ENCODE results near the gene CLEC18B.
"Not testable (repeated sequence)": the region's sequence is repeated elsewhere in the genome, so short reads cannot be mapped to it uniquely, and the experiment has no call there.

CLEC18B gene

GRCh38 chr16:74413485-74413884, 7.8 kb downstream of the CLEC18B start:
- H3K27me3 ChIP-seq (ENCODE audit: insufficient read depth, low read length); H3K9me3 ChIP-seq (ENCODE audit: insufficient read depth, low read depth, low read length); H3K9ac ChIP-seq (ENCODE audit: low read depth, low read length); H3K4me1 ChIP-seq (ENCODE audit: insufficient read depth, low read length); H3K27ac ChIP-seq (ENCODE audit: low read depth, low read length); H3K4me3 ChIP-seq (ENCODE audit: low read length); H3K36me3 ChIP-seq (ENCODE audit: insufficient read depth, low read length): not testable (repeated sequence)
- WGBS, result 86% methylated on average over 6 of the region's 9 CpGs

- H3K9me3 ChIP-seq (ENCODE audit: insufficient read depth, low read depth, low read length); H3K27me3 ChIP-seq (ENCODE audit: insufficient read depth, low read length); H3K36me3 ChIP-seq (ENCODE audit: insufficient read depth, low read length); H3K4me1 ChIP-seq (ENCODE audit: insufficient read depth, low read length); H3K4me3 ChIP-seq (ENCODE audit: low read length); H3K27ac ChIP-seq (ENCODE audit: low read depth, low read length); H3K9ac ChIP-seq (ENCODE audit: low read depth, low read length): not testable (repeated sequence)
- 86% methylated on average over 6 of the region's 10 CpGs for WGBS
Observed at GRCh38 chr16:74412775-74413390, 8.4 kb downstream of the CLEC18B start.

GRCh38 chr16:74412138-74412774, 9.0 kb downstream of the CLEC18B start:
- not testable (repeated sequence) for H3K27ac ChIP-seq (ENCODE audit: low read depth, low read length); H3K27me3 ChIP-seq (ENCODE audit: insufficient read depth, low read length); H3K9ac ChIP-seq (ENCODE audit: low read depth, low read length); H3K4me3 ChIP-seq (ENCODE audit: low read length); H3K9me3 ChIP-seq (ENCODE audit: insufficient read depth, low read depth, low read length); H3K36me3 ChIP-seq (ENCODE audit: insufficient read depth, low read length); H3K4me1 ChIP-seq (ENCODE audit: insufficient read depth, low read length)
- 73% methylated on average over 3 of the region's 13 CpGs for WGBS

GRCh38 chr16:74410981-74411380, 10.3 kb downstream of the CLEC18B start:
- not testable (repeated sequence) for H3K27me3 ChIP-seq (ENCODE audit: insufficient read depth, low read length); H3K36me3 ChIP-seq (ENCODE audit: insufficient read depth, low read length); H3K27ac ChIP-seq (ENCODE audit: low read depth, low read length); H3K4me1 ChIP-seq (ENCODE audit: insufficient read depth, low read length); H3K4me3 ChIP-seq (ENCODE audit: low read length); H3K9ac ChIP-seq (ENCODE audit: low read depth, low read length); H3K9me3 ChIP-seq (ENCODE audit: insufficient read depth, low read depth, low read length)
- WGBS, result 97% methylated on average over 6 of the region's 9 CpGs

GRCh38 chr16:74410057-74410957, 11.0 kb downstream of the CLEC18B start:
- H3K9ac ChIP-seq (ENCODE audit: low read depth, low read length); H3K27ac ChIP-seq (ENCODE audit: low read depth, low read length); H3K36me3 ChIP-seq (ENCODE audit: insufficient read depth, low read length); H3K27me3 ChIP-seq (ENCODE audit: insufficient read depth, low read length); H3K4me3 ChIP-seq (ENCODE audit: low read length); H3K4me1 ChIP-seq (ENCODE audit: insufficient read depth, low read length); H3K9me3 ChIP-seq (ENCODE audit: insufficient read depth, low read depth, low read length): not testable (repeated sequence)
- 84% methylated on average over 4 of the region's 18 CpGs for WGBS

GRCh38 chr16:74409185-74409981, 11.9 kb downstream of the CLEC18B start:
- not testable (repeated sequence) for H3K27ac ChIP-seq (ENCODE audit: low read depth, low read length); H3K27me3 ChIP-seq (ENCODE audit: insufficient read depth, low read length); H3K36me3 ChIP-seq (ENCODE audit: insufficient read depth, low read length); H3K9me3 ChIP-seq (ENCODE audit: insufficient read depth, low read depth, low read length); H3K9ac ChIP-seq (ENCODE audit: low read depth, low read length); H3K4me3 ChIP-seq (ENCODE audit: low read length); H3K4me1 ChIP-seq (ENCODE audit: insufficient read depth, low read length)
- WGBS, result 94% methylated on average over 7 of the region's 15 CpGs

DNA sequence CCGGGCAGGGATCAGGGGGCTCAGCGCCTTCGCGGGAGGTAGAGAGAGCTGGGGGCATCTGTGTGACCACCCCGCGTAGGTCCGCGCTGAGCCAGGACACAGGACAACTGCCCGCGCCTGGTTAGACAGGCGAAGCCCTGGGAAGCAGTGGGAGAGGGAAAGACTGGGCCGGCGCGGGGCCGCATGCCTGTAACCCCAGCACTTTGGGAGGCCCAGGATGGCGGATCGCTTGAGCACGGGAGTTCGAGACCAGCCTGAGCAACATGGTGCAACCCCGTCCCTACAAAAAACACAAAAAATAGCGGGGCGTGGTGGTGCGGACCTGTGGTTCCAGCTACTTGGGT, 13.9 kb downstream of the CLEC18B start:
- not testable (repeated sequence) for H3K9ac ChIP-seq (ENCODE audit: low read depth, low read length); H3K27me3 ChIP-seq (ENCODE audit: insufficient read depth, low read length); H3K9me3 ChIP-seq (ENCODE audit: insufficient read depth, low read depth, low read length); H3K36me3 ChIP-seq (ENCODE audit: insufficient read depth, low read length); H3K4me1 ChIP-seq (ENCODE audit: insufficient read depth, low read length); H3K27ac ChIP-seq (ENCODE audit: low read depth, low read length)
- 26% methylated on average over 7 of the region's 23 CpGs for WGBS
- peak overlapping the region; percentile 31 for H3K4me3 ChIP-seq (ENCODE audit: low read length)

- not testable (repeated sequence) for H3K27ac ChIP-seq (ENCODE audit: low read depth, low read length); H3K9me3 ChIP-seq (ENCODE audit: insufficient read depth, low read depth, low read length); H3K4me1 ChIP-seq (ENCODE audit: insufficient read depth, low read length); H3K9ac ChIP-seq (ENCODE audit: low read depth, low read length); H3K27me3 ChIP-seq (ENCODE audit: insufficient read depth, low read length); H3K36me3 ChIP-seq (ENCODE audit: insufficient read depth, low read length)
- 0% methylated on average over 10 of the region's 71 CpGs for WGBS
- peak overlapping the region; percentile 31 for H3K4me3 ChIP-seq (ENCODE audit: low read length)
Observed at GRCh38 chr16:74406600-74407361, 14.5 kb downstream of the CLEC18B start.

GRCh38 chr16:74404148-74404933, 16.9 kb downstream of the CLEC18B start:
- WGBS, result 54% methylated on average over 2 of the region's 14 CpGs
- H3K36me3 ChIP-seq (ENCODE audit: insufficient read depth, low read length); H3K27ac ChIP-seq (ENCODE audit: low read depth, low read length); H3K27me3 ChIP-seq (ENCODE audit: insufficient read depth, low read length); H3K9ac ChIP-seq (ENCODE audit: low read depth, low read length); H3K4me1 ChIP-seq (ENCODE audit: insufficient read depth, low read length); H3K9me3 ChIP-seq (ENCODE audit: insufficient read depth, low read depth, low read length); H3K4me3 ChIP-seq (ENCODE audit: low read length): not testable (repeated sequence)

- H3K4me1 ChIP-seq (ENCODE audit: insufficient read depth, low read length); H3K9ac ChIP-seq (ENCODE audit: low read depth, low read length); H3K27me3 ChIP-seq (ENCODE audit: insufficient read depth, low read length); H3K27ac ChIP-seq (ENCODE audit: low read depth, low read length); H3K36me3 ChIP-seq (ENCODE audit: insufficient read depth, low read length); H3K4me3 ChIP-seq (ENCODE audit: low read length); H3K9me3 ChIP-seq (ENCODE audit: insufficient read depth, low read depth, low read length): not testable (repeated sequence)
- WGBS, result 92% methylated on average over 3 of the region's 4 CpGs
Observed at GRCh38 chr16:74400238-74400637, 21.0 kb downstream of the CLEC18B start.

Data from HUES64 (cell line).